ENCODE measurements around the gene TTLL9. TPM values are rescaled to one million over a fixed set of nuclear protein-coding genes. Genes with fewer than 3 reads are reported as not detected.

The TTLL9 gene
- total RNA-seq, 1 donor from 2014 or later, result 0.67 TPM

DNA sequence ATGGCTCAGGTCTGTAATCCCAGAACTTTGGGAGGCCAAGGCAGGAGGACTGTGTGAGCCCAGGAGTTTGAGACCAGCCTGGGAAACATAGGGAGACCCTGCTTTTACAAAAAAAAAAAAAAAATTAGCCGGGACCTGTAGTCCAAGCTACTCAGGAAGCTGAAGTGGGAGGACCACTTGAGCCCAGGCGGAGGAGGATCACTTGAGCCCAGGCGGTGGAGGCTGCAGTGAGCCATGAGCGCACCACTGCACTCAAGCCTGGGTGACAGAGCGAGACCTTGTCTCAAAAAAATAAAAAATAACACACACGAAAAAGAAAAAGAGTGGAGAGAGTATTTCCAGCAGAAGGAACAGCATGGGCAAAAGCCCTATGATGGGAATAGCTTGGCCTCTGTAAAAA lies 2.0 kb downstream of the TTLL9 start:
- peaks cover 67% of the 10 kb centered on the region for H3K27me3 Mint-ChIP-seq (ENCODE audit: low read depth)
- DNase-seq (ENCODE audit: low spot score in 2 of 2, unreplicated experiment in 2 of 2), result no peak
- TF ChIP-seq, protein P1, sequence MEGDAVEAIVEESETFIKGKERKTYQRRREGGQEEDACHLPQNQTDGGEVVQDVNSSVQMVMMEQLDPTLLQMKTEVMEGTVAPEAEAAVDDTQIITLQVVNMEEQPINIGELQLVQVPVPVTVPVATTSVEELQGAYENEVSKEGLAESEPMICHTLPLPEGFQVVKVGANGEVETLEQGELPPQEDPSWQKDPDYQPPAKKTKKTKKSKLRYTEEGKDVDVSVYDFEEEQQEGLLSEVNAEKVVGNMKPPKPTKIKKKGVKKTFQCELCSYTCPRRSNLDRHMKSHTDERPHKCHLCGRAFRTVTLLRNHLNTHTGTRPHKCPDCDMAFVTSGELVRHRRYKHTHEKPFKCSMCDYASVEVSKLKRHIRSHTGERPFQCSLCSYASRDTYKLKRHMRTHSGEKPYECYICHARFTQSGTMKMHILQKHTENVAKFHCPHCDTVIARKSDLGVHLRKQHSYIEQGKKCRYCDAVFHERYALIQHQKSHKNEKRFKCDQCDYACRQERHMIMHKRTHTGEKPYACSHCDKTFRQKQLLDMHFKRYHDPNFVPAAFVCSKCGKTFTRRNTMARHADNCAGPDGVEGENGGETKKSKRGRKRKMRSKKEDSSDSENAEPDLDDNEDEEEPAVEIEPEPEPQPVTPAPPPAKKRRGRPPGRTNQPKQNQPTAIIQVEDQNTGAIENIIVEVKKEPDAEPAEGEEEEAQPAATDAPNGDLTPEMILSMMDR (IDR thresholded peaks at IDR 0.05; ENCODE audit: unreplicated experiment), result no peak
- peaks cover 12% of the 10 kb centered on the region for H3K4me1 Mint-ChIP-seq
- H3K4me3 Mint-ChIP-seq, result no peak overlapping the region
- H3K9me3 Mint-ChIP-seq, result no peaks in the 10 kb centered on the region
- no peaks in the 10 kb centered on the region for H3K36me3 Mint-ChIP-seq
- no peak overlapping the region for H3K27ac Mint-ChIP-seq

DNA sequence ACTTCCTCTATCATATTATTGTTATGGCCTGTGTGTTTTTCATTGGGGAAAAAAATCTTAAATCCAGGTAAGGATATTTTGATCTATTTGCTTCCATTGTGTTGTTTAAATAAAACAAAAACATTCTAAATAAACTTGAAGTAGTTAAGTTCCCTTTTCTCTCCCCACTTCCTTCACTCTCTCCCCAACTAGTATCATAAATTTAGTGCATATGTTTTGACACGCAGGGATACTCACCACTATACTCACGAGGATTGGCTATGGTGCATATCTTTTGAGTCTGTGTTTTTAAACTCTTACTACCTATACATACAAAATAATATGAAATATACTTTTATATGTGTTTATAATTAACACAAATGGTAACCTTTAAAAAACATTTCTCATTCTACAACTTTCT lies 5.2 kb downstream of the TTLL9 start:
- peaks cover 2% of the 10 kb centered on the region for H3K36me3 Mint-ChIP-seq
- TF ChIP-seq, protein P1 (IDR thresholded peaks at IDR 0.05; ENCODE audit: unreplicated experiment), result no peak
- H3K4me3 Mint-ChIP-seq, result no peak overlapping the region
- peaks cover 3% of the 10 kb centered on the region for H3K9me3 Mint-ChIP-seq
- H3K27me3 Mint-ChIP-seq (ENCODE audit: low read depth), result peaks cover 48% of the 10 kb centered on the region
- no peak for DNase-seq (ENCODE audit: low spot score in 2 of 2, unreplicated experiment in 2 of 2)
- peaks cover 8% of the 10 kb centered on the region for H3K4me1 Mint-ChIP-seq
- no peak overlapping the region for H3K27ac Mint-ChIP-seq

DNA sequence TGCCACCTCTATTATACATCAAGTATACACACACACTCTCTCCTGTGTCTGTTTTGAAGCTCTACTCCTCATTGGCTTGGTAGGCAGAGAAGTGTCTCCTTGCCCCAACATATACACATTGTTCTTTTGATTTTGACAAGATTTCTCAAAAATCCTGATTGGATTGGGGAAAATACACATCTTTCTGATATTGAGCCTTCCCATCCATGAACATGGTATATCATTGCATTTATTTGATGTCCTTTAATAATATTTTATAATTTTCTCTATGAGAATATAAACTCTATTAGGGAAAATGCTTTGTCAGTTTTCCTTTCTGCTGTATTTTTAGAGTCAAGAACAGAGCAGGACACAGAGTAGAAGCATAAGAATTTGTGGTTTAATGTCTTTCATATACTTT lies 7.2 kb downstream of the TTLL9 start:
- Mint-ChIP-seq H3K9me3 (peaks cover 3% of the 10 kb centered on the region), H3K36me3 (peaks cover 2% of the 10 kb centered on the region), H3K27me3 (ENCODE audit: low read depth) (peaks cover 30% of the 10 kb centered on the region), H3K27ac (no peak overlapping the region), H3K4me1 (peaks cover 4% of the 10 kb centered on the region), H3K4me3 (no peak overlapping the region)
- no peak for DNase-seq (ENCODE audit: low spot score in 2 of 2, unreplicated experiment in 2 of 2)
- TF ChIP-seq, protein P1 (IDR thresholded peaks at IDR 0.05; ENCODE audit: unreplicated experiment), result no peak

DNA sequence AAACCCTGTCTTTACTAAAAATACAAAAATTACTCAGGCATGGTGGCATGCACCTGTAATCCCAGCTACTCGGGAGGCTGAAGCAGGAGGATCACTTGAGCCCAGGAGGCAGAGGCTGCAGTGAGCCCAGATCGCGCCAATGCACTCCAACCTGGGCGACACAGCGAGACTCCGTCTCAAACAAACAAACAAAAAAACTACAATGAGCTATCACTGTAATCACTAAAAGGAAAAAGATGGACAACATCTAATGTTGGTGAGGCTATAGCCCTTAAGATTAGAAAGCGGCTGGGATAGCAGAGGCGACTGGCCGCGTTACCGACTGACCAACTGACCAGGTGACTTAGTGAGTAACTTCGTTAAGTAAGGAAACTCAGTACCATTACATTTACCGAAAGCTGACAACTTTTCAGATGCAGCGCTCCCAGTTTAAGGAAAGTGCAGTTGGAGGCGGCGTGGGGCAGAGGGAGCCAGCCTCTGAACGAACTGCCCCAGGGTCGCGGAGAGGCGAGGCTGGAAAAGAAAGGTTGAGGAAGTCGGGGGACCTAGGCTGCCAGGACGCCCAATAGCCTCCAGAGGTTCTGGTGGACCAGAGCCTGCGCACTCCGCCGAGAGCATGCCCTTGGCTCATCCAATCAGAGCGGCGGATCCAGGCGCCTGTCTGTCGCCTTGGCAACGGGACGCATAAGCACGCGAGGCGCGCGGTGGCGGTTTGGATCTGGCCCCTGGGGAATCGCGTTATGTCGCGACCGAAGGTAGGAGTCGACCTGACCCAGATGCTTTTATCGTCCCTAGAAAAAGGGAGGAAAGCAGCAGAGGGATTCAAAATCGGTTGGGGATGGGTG lies 8.9 kb downstream of the TTLL9 start:
- Mint-ChIP-seq H3K9me3 (peaks cover 7% of the 10 kb centered on the region), H3K4me3 (peak overlapping the region; percentile 90), H3K27me3 (ENCODE audit: low read depth) (peaks cover 16% of the 10 kb centered on the region), H3K4me1 (peaks cover 4% of the 10 kb centered on the region), H3K27ac (peak overlapping the region; percentile 95), H3K36me3 (peaks cover 2% of the 10 kb centered on the region)
- TF ChIP-seq, protein P1 (IDR thresholded peaks at IDR 0.05; ENCODE audit: unreplicated experiment), result no peak
- DNase-seq (ENCODE audit: low spot score in 2 of 2, unreplicated experiment in 2 of 2), result peak; percentile 90 to 91

DNA sequence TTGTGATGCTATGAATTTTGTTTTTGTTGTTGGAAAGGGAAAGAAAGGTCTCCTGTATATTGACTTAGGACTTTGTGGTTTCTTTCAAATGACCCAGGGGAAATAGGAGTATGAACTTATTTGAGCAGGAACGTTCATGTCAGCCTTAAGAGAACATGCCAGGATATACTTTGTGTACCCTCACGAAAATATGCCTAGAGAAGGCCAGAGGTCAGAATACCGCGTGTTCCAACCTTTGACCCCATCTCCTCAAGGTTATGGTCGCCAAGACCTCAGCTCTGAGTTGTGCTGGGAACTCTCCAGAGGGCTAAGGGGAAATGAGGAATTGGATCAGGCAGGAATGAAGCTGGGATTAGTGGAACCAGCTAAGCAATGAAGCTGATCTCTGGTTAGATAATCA lies 11.5 kb downstream of the TTLL9 start:
- no peak overlapping the region for H3K4me3 Mint-ChIP-seq
- no peak overlapping the region for H3K27ac Mint-ChIP-seq
- H3K9me3 Mint-ChIP-seq, result peaks cover 7% of the 10 kb centered on the region
- peaks cover 21% of the 10 kb centered on the region for H3K27me3 Mint-ChIP-seq (ENCODE audit: low read depth)
- DNase-seq (ENCODE audit: low spot score in 2 of 2, unreplicated experiment in 2 of 2), result no peak
- H3K4me1 Mint-ChIP-seq, result peaks cover 4% of the 10 kb centered on the region
- TF ChIP-seq, protein P1 (IDR thresholded peaks at IDR 0.05; ENCODE audit: unreplicated experiment), result no peak
- H3K36me3 Mint-ChIP-seq, result peaks cover 2% of the 10 kb centered on the region

All from mesothelial cell of epicardium (in vitro differentiated cells).